GM21717 (cell line): ENCODE data around the gene TMEM242.

Experiments
- ATAC-seq: cut with Tn5 transposase; IDR thresholded peaks from one replicate; pipeline ENCODE4 v1.9.1; 2021; ENCODE audit warnings: mild to moderate bottlenecking, moderate library complexity; ENCODE audit not compliant: unreplicated experiment

TMEM242 gene

DNA sequence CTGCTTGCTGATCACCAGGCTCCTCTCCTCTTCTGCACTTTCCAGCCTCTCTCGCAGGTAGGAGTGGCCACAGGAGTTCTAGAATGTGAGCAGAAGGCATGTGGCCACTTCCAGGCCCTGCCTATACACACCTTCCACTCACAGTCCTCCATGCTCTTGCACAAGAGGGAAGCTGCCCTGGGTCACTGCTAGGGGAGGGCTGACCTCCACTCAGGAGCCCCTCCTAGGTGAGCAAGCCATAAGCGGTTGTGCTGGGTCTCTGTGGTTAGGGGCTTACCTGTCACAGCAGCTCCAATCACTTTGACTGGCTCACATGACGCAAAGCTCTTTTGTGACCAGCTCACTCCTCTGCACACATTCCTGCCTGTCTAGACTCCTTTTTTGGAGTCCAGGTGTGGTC lies 68.2 kb downstream of the TMEM242 start:
- ATAC-seq, result no peak

DNA sequence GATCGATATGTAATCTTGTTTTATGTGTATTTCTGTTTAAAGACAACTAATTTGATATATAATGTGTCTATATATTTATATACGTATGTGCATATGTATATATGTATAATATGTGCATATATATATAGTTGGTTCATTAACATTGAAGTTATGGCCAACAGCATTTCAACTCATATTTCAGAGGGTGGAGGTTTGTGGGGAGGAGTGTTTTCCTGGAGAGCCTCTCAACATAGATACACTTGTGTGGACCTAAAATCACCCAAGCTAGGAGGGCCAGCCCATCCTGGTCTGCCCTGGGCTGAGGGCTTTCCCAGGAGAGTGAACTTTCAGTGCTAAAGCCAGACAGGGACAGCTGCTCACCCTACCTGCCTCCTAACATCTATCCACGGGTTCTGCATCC lies 68.8 kb downstream of the TMEM242 start:
- no peak for ATAC-seq

DNA sequence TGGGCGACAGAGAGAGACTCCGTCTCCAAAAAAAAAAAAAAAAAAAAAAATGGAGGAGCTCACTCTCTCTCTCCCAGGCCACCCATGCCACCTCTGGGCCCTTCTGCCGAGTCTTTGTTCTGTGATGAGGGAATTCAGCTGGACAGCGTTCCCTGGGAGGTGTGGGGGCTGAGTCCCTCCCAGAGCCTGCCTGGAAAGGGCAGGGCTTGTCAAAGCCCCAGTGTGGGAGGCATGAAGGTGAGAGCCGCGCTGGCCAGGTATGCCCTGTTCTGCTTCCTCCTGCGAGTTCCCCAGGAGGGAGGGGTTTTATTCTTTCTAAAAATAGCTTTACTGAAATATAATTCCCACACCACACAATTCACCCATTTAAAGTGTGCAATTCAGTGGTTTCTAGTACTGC lies 69.6 kb downstream of the TMEM242 start:
- no peak for ATAC-seq

DNA sequence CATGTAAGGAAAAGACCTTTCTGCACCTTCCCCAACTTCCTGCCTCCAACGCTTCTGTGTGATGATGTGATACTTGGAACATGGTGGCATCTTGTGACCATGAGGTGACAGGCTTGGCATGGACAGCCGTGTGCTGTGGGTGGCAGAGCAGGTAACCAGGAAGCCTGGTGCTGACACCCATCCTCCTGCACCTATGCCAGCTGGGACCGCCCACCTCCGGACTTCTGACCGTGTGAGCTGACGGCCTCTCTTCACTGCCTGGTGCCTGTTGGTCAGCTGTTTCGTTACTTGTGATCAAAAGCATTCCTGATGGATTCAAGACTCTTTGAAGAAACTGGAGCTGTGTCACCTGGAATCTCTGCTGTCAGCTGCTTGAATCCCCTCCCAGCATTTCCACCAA lies 70.3 kb downstream of the TMEM242 start:
- ATAC-seq, result no peak

DNA sequence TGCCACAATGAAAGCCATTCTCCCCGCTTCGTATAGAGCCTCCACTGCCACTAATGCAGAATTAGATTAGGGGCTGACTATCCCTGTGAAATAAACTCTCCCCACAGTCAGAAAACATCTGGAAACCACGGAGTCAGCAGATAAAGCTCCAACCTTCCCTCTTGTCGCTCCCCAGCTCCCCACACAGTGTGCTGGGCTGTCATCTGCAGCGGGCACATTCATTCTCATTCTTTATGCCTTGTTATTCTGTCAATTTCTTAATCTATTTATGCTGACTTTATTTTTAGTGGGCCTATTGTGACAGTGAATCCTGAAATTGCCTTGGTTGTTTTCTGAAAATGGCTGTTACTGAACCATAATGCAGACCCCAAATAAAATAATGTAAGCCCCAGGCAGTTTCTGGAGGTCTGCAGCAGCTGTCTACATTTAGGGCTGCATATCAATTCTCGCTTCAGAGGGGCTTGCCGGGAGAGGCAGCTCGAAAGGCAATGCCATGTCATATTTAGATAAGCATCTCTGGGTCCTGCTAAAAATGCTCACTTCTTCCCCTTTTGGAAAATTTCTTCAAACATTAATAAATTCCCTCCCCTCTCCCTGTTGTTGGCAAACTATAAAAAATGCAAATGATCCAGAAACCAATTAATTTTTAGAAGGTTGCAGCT lies 71.6 kb downstream of the TMEM242 start:
- no peak for ATAC-seq

DNA sequence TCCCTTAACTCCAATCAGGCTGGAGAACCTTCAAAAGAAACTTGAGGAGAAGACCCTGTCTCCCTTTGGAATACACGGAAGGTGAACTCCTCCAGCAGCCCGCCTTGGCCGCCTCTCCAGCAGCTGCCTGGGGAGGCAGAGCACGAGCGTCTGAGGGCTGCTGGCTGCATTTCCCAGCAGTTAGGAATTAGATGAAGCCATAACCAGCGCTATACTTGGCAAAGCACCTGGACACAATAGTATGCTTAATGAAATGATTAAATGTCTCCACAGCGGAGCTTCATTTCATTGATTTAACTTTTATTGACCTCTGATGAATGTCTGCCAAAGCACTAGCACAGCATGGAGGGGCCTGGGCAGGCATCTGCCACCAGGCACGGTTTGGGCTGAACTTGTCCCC lies 73.5 kb downstream of the TMEM242 start:
- no peak for ATAC-seq

DNA sequence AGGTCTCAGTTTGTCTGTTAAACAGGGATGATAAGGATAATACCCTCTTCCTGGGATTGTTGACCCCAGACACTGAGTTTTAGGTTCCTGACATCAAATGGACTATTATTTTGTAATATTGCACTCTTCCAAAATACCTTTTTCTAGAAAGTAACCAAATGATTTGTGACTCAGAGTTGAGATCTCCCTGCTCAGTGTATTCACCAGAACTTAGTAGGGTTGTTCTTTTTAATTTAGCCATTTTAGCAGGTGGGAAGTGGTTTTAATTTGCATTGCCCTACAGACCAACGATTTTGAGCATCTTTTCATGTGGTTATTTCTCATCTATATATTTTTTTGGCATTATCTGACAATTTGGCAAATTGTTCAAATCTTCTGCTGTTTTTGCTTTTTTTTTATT lies 75.1 kb downstream of the TMEM242 start:
- no peak for ATAC-seq

DNA sequence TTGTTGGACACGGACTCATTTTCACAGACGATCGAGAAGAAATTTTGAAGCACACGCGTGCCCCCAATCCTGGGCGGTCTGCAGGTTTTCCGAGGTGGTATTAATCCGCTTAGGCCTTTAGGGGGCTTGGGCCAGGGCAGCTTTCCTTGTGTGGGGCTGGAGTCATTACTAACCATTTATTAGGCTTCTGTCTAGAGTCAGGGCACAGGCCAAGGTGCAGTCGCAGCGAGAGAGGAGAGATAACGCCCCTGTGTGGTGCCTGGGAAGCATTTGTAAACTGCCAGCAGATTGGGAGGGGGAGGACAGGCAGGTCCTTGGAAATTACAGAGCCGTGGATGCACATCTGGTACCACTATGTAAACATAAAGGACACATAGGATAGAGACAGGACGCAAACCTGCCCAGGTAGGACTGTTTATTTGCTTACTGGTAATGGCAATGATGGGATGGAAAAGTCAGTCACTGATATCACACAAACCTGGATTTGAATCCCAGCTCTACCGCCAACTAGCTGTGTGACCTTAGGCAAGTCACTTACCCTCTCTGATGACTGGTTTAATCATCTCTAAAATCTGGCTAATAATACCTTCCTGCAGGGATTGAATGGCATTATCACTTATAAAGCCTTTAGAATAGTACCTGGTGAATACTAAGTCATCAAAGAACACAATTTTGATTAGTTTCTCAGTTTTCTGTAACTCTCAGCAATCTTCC lies 76.4 kb downstream of the TMEM242 start:
- no peak for ATAC-seq

DNA sequence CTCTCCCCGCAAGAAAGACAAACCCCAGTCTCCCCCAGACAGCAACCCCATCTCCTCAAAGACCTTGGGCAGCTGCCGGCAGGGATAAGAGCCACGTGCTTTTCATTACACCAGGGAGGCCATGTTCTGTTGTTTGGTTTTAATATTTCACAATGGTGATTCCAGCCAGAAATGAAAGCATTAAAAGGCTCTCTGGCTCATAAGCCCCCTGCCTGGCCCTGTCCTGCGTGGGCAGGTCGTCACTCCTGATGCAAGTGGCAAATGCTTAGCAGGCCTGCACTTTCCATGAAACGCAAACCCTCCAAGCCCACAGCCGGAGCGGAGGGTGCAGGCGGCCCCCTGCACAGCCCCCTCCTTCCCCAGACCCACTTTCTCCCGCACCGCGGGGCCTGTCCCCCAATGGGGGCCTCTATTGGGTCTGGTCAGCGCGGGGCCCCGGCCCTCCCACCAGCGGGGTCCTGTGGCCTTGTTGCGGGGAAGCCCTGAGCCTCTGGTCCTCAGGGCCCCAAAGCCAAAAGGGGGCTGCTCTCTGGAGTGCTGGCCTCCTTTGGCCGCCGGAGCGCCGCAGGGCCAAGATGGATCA lies 77.2 kb downstream of the TMEM242 start:
- ATAC-seq, result no peak

DNA sequence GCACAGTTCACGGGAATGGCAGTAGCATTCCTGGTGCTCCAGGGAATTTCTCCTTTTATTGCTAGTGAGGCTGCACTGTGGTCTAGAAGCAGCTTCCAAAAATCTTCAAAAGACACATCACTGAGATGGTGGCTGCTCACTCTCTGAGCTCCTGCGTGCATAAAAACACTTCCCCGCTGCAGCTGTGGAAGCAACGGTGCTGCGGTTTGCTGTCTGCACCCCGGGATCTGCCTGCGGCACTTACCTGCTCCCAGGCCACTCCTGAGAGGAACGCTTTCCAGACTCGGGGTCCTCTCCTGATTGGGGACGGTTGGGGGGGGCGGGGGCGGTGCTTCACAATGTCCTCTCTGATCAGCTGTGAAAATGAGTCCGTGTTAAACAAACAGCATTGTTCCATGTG lies 77.9 kb downstream of the TMEM242 start:
- ATAC-seq, result no peak

DNA sequence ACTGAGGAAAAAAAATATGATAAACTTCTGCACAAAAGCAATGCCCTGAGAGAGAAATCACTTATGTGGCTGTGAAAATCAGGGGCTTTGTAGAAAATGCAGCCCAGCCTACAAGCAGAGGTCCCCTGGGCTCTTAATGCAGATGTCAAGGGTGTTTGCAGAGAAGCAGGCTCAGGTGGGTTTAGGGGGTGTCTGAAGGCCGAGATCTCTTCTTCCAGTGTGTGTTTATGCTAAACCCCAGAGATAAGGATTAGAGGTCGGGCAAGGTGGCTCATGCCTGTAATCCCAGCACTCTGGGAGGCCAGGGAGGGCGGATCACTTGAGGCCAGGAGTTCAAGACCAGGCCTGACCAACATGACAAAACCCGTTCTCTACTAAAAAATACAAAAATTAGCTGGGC lies 78.5 kb downstream of the TMEM242 start:
- no peak for ATAC-seq

DNA sequence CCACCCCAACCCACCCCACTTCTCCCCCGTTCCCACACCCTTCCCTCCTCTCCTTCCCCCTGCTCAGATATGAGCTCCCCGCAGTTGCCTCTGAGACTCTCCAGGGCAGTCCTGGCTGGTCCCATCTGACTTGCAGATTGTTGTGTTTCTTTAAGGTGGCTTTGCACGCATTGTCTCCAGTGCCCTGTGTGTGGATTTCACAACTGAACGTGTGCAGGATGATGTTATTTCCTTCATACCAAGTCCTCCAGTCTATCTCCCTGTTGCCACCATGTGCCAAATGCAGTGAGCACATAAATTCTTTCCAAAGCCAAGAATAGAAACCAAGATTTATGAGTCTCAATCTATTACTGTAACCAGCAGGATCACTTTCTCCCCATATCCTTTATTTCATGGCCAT lies 79.1 kb downstream of the TMEM242 start:
- ATAC-seq, result no peak

DNA sequence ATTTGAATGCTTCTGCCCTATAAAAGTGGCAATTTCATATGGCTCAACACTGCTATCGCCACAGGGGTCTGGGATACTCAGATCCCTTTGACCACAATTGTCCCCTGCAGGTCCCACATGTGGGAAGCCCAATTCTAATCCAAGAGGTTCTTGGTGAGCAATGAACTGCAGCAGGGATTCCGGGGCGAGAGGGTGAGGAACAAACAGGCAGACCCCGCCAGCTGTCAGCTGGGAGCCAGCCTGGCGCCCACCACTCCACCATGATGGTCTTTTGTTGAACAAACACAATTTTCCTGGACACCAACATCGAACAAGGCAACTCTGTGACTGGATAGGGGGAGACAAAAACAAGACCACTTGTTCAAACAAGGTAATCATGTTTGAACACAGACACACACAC lies 80.5 kb downstream of the TMEM242 start:
- ATAC-seq, result no peak

DNA sequence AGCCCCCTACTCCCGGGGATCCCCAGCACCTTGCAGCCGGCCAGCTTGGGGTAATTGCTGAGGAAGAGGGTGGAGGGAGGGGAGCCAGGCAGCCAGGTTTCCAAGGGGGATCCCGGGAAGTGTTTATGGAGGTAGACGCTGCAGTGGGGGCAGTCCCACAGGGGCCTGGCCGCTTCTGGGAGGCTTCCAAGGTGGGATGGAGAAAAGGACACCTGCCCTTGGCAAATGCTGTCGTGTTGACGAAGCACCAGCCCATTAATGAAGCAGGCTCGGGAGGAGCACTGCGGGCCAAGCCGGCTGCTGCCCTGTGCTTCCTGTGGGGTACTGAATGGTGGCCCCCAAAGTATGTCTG lies 82.4 kb downstream of the TMEM242 start:
- no peak for ATAC-seq

DNA sequence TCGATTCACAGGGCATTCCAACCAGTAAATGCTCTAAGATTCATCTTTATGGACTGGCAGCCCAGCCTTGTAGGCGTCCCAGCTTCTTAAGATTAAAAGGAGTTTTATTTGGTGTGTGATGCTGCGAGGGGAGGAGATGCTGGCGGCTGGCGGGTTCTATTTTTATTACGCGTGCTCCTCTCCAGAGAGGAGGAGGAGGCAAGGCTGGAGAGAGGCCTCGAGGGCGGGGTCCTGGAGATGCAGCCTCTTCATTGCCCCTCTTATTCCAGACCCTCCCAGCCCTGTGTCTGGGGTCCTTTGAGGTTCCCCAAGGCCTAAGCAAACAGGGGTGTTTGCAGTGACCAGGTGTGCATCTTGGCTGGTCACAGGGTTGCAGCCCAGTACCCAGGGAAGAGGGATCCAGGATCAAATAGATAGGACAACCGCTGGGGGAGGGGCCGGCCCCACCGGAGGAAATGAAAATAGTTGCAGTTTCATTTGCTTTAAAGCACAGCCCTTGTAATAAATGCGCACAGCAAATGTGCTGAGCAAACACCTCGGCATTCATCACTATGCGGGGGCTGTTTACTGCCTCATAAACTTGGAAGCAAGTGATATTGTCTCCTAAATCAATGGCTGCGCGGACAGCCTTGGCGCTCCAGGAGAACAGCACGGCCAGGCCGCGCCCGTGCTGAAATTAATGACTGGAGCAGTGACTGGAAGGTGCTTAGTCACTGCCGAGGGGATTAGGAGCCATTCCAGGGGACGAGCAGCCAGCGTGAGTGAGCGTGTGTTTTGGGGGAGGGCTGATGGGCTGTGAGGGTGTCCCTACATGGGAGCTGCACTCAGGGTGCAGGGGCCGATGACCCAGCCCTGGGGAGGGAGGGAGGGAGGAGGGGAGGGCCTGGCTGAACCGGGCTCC lies 83.0 kb downstream of the TMEM242 start:
- ATAC-seq, result no peak

DNA sequence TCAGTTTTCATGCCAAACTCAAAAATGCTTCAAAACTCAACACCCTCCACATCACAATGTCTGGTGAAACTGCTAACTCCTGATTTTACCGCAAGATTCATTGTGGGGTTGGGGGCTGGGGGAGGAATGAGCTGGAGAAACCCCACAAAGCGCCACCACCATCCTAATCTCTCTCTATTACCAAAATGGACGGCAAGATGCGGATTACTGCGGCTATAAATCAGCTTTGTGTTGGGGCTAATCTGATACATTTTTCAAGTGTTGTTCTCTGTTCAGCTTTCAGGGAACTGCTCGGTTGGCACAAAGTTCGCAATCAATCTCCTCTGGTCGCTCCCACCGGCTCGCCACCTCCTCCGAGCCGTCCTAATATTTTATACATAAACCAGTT lies 83.7 kb downstream of the TMEM242 start:
- ATAC-seq, result no peak
